CD4-positive, alpha-beta T cell treated with Interleukin-15 for 1 hour (primary cell): ENCODE results near the gene CATSPERB.
"Not testable (repeated sequence)": the region's sequence is repeated elsewhere in the genome, so short reads cannot be mapped to it uniquely, and the experiment has no call there.

Experiments
- DNase-seq: peaks from one replicate; pipeline ENCODE4 v3.0.0-alpha.2; 2020

Gene CATSPERB

DNA sequence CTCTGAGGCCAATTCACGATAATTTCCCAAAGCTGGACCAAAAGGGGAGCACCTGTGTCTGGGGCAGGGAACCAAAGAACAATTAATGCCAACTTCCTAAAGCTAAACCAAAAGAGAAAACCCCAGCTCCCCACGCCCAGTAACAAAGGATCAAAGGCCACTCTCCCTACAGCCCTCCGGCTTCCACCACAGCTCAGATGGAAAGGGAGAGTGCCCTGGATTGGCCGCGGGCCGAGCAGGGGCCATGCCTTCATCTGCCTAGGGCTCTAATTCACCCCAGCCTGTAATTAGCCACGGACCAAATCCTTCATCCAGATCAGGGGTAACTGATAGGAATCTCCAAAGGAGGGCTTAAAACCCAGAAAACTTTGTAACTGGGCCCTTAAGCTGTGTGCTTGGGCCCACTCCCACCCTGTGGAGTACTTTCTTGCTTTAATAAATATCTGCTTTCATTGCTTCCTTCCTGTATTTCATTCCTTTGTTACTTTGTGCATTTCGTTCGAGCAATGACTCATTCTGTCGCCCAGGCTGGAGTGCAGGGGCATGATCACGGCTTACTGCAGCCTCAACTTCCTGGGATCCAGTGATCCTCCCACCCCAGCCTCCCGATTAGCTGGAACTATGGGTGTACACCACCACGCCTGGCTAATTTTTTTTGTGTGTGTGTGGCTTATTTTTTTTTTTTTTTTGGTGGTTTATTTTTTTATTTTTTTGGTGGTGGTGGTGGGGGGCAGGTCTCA is 156.2 kb downstream of the CATSPERB start:
- no peak for DNase-seq

DNA sequence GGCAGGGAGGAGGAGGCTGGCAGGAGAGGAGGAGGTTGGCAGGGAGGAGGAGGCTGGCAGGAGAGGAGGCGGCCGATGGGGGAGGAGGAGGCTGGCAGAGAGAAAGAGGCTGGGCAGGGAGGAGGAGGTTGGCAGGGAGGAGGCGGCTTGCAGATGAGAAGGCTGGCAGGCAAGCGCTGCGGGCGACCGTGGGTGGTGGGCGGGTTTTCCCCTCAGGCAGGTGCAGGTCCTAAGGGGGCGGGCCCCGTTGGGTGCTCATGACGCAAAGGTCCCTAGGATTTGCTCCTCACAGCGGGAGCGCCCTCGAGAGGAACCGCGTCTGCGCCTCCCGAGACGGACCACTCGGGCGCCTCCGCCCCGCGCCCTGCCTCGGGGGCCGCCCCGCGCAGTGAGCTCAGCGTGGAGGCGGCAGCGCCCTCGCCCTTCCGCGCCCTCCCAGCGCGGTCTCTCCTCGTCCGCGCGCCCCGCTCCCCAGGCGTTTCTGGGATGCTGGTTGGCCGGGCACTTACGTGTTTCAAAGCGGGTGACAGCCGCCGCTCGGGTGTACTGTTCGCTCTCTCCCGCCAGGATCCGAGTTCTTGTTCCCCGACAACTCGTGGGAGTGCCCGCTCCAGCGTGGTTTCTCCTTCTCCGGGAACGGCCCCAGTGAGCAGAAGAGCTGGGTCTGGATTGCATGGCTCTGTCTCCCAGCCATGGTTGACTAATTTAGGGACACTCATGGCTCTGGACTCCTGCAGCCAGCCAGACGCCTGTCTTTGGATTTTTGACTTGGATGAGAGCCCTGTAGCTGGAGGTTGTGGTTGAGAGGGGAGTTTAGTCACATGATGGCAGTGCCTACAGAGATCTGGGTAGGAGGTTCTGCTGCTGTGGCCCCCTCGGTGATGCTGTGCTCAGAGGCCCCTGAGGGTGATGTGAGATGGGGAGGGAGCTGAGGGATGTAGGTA is 157.7 kb downstream of the CATSPERB start:
- DNase-seq = peak; percentile 75

DNA sequence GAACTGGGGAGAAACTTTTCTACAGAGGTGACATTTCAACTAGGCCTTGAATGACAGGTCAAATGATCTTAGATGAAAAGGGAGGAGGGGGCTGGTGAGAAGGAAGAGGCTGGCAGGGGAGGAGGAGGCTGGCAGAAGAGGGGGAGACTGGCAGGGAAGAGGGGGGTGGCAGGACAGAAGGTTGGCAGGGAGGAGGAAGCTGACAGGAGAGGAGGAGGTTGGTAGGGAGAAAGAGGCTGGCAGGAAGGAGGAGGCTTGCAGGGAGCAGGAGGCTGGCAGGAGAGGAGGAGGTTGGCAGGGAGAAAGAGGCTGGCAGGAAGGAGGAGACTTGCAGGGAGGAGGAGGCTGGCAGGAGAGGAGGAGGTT is 158.4 kb downstream of the CATSPERB start:
- DNase-seq = no peak

DNA sequence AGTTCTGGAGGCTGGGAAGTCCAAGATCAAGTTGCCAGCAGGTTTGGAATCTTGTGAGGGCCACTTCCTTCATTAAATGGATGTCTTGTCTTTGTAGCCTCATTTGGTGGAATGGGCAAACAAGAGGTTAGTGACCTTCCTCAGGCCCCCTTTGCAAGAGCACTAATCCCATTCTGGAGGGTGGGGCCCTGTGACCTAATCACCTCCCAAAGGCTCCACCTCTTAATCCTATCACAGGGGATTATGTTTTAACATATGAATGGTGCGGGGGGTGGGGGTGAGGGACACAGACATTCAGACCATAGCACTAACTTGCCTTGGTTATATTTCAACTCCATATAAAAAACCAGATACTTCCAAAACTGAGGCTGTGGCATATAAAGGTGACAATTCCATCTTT is 161.9 kb downstream of the CATSPERB start:
- no peak for DNase-seq

DNA sequence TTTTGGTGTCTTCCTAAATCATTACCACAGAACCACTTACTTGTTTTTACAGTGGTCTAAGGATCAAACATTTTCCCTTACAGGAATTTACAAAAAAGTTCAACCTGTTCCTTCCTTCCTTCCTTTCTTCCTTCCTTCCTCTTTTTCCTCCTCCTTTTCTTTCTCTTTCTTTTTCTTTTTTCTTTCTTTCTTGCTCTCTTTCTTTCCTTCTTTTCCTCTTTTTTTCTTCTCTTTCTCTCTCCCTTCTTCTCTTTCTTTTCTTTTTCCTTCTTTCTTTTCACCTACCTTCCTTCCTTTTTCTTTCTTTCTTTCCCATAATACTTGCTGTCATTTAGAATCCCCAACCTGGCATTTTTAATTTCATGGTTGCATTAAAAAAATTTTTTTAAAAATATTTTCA is 162.6 kb downstream of the CATSPERB start:
- DNase-seq = no peak

DNA sequence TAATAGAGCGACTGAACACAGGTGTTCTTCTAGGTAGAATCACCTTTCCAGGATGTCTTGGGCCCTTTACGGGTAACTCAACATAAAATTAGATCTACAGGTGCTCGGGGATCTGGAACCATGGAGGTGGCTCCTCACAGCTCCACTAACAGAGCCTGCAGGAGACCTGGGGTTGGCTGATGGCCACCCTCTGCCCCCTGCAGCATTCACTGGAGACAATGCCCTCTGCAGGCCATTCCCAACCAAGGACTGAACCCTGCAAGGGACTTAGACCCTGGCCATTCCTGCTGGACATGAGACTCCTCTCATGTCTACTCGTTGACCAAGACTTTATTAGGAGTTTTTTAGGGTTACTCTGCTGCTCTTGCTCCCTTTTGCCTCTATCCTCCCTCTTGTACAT is 163.3 kb downstream of the CATSPERB start:
- no peak for DNase-seq

DNA sequence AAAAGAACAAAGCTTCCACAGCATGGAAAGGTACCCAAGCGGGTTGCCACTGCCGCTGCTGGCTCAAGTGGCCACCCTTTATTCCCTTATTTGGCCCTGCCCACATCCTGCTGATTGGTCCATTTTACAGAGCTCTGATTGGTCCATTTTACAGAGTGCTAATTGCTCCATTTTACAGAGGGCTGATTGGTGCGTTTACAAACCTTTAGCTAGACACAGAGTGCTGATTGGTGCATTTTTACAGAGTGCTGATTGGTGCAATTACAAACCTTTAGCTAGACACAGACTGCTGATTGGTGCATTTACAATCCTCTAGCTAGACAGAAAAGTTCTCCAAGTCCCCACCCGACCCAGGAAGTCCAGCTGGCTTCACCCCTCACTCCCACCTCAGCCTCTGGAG is 164.1 kb downstream of the CATSPERB start:
- not testable (repeated sequence) for DNase-seq

DNA sequence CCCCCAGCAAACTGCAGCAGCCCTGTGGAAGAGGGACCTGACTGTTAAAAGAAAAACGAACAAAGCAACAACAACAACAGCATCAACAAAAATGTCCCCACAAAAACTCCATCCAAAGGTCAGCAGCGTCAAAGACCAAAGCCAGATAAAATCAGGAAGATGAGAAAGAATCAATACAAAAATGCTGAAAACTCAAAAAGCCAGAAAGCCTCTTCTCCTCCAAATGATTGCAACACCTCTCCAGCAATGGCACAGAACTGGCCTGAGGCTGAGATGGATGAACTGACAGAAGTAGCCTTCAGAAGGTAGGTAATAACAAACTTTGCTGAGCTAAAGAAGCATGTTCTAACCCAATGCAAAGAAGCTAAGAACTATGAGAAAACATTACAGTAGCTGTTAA is 176.4 kb downstream of the CATSPERB start:
- no peak for DNase-seq

DNA sequence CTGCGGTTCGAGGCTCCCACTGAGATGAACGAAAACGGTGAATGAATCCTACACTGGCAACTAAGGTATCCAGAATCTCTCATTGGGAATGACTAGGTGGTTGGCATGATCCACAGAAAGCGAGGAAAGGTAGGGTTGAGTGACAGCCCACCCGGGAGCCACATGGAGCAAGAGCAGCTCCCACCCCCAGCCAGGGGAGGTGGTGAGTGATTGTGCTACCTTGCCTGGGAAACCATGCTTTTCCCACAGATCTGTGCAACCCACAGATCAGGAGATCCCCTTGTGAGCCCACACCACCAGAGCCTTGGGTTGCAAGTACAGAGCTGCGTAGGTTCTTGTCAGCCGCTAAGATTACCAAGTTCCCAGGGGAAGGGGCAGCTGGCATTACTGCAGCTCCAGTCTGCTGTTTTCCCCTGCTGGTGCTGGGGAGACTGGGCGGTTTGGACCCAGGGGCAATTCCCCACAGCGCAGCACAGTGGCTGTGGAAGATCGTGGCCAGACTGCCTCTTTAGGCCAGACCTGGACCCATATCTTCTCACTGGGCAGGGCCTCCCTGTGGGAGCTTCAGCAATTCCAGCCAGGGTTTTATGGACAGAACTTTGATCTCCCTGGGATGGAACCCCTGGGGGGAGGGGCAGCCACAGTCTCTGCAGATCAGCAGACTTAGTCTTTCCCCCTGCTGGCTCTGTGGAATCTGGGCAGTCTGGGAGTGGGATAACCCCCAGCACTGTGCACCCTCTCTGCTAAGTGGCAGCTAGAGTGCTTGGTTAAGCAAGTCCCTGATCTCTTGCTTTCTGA is 177.2 kb downstream of the CATSPERB start:
- DNase-seq = no peak

DNA sequence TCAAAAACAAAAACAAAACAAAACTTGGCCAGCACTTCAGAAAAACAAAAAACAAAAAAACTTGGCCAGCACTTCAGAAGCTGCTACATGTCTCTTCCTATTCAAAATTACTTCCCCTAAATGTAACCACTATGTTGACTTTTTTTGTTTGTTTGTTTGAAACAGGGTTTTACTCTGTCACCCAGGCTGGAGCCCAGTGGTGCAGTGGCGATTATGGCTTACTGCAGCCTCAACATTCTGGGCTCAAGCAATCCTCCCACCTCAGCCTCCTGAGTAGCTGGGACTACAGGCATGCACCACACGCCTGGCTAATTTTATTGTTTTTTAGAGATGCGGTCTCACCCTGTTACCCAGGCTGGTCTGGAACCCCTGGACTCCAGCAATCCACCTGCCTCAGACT is 183.8 kb downstream of the CATSPERB start:
- no peak for DNase-seq

DNA sequence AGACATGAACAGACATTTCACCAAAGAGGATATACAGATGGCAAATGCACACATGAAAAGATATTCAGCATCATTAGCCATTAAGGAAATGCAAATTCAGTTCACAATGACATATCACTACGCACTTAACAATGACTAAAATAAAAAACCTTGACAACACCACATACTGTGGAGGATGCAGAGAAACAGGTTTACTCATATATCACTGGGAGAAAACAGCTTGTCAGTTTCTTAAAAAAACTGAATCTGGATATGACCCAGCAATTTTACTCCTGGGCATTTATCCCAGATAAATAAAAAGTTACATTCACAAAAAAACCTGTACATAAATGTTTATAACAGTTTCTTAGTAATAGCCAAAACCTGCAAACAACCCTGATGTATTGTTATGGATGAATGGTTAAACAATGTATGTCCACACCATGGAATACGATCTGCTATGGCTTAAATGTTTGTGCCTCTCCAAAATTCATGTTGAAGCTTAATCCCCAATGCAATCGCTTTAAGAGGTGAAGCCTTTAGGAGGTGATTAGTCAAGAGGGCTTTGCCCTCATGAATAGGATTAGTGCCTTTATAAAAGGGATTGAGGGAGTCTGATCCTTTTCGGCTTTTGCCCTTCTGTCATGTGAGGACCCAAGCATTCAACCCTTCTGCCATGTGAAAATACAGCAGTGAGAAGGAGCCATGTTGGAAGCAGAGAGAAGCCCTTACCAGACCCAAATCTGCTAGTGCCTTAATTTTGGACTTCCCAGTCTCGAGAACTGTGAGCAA is 185.8 kb downstream of the CATSPERB start:
- DNase-seq = no peak

DNA sequence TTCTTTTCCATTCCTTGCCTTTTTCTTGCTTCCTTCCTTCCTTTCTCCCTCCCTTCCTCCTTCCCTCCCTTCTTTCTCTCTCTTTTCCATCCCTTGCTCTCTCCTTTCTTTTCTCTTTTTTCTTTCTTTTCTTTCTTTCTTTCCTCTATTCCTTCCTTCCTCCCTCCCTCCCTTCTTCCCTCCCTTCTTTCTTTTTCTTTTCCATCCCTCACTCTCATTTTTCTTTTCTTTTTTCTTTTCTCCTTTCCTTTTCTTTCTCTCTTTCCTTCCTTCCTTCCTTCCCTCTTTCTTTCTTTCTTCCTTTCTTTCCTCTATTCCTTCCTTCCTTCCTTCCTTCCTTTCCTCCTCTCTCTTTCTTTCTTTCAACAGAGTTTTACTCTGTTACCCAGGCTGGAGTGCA is 186.7 kb downstream of the CATSPERB start:
- DNase-seq = no peak

DNA sequence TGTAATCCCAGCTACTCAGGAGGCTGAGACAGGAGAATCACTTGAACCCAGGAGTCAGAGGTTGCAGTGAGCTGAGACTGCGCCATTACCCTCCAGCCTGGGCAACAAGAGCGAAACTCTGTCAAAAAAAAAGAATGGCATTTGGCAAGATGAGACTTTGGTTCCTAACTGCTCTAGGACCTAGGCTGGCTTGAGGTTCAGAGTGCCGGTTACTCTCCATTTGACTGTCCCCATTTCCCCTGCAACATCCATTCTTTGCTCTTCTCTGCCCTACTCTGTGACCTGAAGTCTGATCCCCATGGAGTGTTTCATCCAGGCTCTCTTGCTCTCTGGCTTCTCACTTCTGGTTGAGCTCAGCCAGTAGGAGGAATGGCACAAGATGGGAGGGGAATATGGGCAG is 195.6 kb downstream of the CATSPERB start:
- no peak for DNase-seq

DNA sequence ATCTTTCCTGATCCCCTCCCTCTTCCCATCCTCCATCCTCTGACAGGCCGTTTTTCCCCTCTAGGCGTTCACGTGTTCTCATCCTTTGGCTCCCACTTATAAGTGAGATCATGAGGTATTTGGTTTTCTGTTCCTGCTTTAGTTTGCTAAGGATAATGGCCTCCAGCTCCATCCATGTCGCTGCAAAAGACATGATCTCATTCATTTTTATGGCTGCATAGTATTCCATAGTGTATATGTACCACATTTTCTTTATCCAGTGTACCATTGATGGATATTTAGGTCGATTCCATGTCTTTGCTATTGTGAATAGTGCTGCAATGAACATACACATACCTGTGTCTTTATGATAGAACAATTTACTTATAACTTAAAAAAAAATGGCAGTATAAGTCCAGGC is 197.8 kb downstream of the CATSPERB start:
- not testable (repeated sequence) for DNase-seq

DNA sequence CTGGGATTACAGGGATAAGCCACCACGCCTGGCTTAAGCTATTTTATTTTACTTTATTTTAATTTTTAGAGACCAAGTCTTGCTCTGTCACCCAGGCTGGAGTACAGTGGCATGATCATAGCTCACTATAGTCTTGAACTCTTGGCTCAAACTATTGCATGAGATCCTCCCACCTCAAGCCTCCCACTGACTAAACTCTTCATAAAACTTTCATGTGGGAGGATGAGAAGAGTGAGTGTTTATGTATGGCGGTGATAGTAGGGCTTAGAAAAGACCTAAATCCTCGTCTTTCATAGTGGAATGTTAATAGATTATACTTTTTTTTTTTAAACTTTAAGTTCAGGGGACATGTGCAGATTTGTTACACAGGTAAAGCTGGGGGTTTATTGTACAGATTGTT is 198.3 kb downstream of the CATSPERB start:
- no peak for DNase-seq
